NCI-H460 (cell line): ENCODE results near the gene ATP13A2. TPM values are rescaled to one million over a fixed set of nuclear protein-coding genes. Genes with fewer than 3 reads are reported as not detected.

ENCODE experiments used
- DNase-seq: peaks from one replicate; pipeline ENCODE4 v3.0.0-alpha.2; 2016; ENCODE audit warnings: low read depth; ENCODE audit errors: extremely low read depth
- total RNA-seq: library from RNA; depleted of rRNA; stranded (reverse); fragments of >200 nt; shearing (Covaris generic); gene quantifications from 2 replicates; pipeline ENCODE4 v1.2.3, GENCODE V29; 2014

The ATP13A2 gene
- total RNA-seq, 1 experiment from 2014 or later, result 23.2 TPM

DNA sequence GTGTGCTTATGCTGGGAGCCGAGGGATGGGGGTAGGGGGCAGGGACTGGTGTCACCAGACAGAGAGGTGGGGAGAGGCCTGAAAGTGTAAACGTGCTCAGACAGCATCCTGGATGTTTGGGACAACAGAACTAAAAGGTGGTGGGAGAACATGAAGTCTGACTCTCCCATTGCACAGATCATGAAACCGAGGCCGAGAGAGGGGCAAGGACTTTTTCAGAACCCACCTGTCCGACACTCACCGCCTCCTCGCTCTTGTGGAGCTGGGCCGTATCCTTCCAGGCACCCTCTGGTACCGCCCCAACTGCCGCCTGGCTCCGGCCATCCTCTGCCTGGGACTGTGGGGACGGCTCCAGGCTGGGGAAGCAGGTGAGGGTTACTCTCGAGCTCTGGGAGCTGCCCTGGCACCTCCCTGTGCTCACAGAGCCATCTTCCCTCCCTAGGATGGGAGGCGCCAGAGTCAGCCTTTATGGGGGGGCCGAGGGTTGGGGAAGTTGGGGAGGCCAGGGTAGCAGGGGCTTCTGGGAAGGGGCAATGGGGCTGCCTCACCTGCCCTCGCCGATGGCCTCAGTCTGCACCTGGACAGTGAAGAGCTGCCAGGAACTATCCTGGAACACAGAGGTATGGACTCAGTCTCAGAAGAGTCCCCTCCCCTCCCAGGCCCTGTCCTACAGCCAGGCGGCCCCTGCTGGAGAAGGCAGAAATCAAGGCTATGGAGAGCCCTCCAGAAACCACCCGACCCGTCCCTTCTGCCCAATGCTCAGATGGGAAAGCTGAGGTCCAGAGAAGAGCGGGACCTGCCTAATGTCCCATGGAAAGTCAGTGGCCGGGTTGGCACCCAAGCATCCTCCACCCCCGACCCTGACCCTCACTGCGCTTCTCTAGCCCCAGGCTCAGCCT is 7.0 kb downstream of the ATP13A2 start:
- no peak for DNase-seq

DNA sequence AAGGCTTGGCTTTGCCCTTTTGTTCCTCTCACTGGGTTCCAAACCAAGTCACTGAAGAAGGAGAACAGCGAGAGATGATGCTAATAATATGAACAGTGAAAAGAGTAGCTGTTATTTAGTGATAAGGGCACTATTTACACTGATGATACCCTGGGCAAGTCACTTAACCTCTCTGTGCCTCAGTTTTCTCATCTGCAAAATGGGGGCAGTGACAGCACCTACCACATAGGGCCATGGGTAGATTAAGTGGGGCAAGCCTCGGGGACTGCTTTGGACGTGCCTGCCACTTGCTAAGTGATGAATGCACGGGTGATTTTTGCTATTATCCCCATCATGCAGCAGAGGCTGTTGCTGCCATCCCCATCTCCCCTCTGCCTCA is 9.2 kb downstream of the ATP13A2 start:
- no peak for DNase-seq

DNA sequence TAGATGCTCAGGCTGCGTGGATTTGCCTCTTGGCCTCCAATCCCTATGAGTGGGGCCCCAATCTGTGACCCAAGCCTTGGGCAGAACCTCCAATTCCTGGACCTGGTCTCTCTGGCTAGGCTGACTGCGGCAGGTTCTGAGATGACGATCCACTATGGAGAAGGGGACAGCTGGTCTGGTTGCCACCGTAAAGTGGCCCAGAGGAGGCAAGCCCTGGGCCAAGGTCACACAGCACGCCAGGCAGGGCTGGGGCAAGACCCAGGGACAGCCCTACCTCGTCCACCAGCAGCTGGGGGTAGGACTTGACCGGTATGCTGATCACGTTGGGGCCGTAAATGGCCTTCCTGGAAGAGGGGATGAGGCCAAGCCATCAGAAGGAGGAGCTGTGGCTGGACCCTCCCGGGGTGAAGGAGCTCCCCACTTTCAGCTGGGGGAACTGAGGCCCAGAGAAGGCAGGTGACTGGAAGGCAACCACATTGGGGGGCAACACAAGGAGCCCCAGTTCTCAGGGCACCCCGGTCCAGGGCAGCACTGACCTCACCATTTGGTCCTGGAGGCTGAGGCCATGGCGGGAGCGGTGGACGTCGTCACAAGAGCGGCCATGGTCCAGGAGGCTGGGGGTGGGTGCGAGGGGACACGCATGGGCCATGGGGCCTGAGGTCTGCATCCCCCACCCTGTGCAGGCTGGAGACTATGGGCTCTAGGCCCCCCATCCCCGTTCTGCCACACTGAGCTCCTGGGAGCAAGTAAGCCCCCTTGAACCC is 9.8 kb downstream of the ATP13A2 start:
- no peak for DNase-seq

DNA sequence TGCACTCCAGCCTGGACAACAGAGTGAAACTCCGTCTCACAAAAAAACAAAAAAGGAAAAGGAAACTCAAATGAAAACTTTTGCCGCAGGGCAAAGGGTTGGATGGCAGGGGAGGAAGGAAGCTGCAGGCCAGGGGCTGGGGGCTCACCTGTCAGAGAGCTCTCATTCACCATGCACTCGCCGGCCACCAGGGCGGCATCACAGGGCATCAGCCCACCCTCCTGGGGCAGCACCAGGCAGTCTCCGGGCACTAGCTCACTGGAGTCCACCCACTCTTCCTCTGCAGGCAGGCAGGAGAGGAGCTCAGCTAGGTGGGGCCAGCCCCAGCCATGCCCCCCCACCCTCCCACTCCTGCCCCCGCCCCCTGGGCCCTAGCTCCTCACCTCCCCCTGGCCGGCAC is 11.9 kb downstream of the ATP13A2 start:
- DNase-seq, result no peak

DNA sequence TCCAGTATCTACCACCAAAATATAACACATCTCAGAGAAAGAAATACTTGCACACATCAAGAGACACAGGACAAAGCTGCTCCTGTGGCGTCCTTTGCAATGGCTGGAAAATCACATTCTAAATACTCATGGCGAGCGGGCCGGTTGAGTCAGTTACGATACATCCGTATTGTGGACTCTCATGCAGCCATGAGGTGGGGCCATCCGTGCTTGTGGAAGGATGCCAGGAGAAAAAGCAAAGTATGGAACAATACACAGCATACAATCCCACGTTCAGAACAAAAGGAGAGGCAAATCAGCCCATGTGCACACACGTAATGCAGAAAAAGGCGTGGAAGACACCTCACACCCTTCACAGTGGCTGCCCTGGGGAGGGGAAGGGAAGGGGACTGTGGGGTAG is 13.1 kb downstream of the ATP13A2 start:
- DNase-seq, result no peak

DNA sequence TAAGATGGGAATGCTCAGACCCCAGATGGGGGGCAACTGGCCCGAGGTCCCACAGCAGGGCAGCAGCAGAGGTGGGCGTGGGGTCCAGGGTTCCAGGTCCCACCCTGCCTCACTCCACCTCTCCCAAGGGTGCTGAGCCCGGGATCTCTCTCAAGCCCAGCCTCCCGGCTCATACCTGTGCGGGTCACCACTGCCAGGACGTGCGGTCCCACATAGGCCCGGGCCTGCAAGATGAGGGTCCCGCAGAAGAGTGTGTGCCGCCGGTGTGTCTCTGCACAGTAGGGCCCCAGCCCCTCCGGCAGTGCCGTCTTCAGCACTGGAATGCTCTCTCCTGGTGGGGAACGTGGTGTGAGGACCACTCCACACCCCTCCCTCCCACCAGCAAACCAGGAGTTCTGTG is 14.9 kb downstream of the ATP13A2 start:
- no peak for DNase-seq

DNA sequence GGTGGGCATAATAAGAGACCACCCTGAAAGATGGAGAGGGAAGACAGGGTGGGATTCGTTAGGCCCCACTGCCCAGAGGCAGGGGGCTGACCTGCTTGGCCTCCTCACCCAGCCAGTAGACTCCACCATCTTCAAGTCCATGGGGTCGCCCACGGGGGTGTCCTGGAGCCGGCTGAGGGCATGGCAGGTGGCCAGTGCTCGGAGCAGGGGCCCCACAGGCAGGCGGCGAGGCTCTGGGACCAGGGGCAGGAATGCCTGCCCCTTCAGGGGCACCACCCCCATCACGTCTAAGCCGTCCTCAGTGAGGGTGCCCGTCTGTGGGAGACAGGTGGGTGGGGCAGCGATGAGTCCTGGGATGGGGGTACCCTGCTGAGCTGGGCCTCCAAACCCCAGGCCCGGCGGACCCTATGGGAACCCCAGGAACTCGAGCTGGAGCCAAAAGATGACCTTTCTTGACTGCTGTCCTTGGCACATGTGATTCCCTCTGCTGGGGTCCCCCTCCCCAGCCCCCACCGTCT is 18.1 kb downstream of the ATP13A2 start:
- DNase-seq, result no peak

DNA sequence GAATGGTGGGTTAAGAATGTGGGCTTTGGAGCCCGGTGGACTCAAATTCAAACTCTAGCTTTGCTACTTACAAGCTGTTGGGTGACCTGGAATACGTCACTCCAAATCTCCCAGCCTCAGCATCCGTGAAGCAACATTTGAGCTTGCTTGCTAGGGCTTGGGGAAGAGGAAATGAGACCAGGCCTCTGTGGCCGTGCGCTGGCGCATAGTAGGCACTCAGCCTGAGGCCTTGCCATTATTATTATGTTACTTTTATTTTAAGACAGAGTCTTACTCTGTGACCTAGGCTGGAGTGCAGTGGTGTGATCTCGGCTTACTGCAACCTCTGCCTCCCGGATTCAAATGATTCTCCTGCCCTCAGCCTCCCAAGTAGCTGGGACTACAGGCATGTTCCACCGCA is 19.1 kb downstream of the ATP13A2 start:
- no peak for DNase-seq

DNA sequence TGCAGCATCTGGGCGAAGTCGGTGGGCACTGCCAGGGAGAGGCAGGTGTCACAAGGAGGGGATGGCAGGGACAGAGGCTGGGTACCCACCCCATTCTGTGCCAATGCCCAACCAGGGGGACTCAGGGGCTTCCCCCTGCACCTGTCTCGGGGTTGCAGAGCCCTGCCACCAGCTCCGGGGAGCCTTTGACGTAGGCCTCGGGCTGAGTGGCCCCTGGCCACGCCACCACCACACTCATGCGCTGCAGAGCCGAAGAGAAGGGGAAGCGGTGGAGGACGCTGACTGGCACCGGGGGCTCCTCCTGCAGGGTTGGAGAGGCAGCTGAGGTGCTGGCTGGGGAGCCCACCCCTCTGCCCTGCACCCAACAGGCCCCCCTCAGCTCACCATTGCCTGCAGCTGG is 19.6 kb downstream of the ATP13A2 start:
- DNase-seq, result no peak

DNA sequence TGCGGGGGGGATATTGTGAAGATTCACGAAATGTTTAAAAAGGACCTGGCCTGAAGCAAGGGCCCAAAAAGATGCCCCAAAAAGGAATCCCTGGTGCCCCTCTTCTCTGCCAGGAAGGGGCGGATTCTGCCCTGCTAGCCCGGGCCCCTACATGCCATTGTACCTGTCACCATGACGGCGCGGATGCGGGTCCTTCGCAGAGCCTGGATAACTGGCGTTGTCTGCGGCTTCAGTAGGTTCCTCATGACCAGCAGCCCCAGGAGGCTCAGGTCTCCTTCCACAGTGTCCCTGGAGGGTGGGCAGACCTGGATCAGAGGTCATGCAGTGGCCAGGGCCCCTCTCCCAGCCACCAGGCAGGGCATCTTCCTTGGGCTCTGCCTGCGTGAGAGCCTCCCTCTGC is 20.2 kb downstream of the ATP13A2 start:
- DNase-seq, result no peak

DNA sequence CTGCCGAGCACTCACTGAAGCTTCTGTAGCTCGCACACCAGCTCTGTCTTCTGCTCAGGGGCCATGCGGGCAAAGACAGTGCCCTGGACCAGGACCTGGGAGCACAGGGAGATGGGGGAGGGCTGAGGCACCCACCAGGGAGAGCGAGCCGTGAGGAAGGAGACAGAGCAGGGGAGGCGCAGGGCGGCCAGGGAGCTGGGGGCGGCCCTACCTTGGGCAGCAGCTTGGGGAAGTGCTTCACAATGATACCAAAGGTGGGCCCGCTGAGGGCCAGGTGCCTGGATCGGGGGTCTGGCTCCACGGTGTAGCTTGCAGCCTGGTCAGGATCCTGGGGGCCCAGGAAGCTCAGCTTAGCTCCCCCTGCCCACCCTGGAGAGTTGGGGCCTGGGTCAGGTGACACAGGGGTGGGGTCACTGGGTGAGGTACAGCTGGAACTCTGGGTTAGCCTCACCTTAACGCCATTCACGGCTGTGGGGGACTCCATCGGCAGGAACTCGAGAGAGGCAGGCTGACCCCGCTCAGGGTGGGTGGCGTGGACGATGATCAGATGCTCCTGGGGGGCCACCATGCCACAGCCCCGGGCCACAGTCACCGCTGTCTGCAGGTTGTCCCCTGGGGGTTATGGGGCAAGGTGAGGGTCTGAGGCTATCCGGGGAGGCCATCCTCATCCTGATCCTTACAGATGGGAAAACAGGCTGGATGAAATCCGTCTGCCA is 21.9 kb downstream of the ATP13A2 start:
- DNase-seq, result no peak

DNA sequence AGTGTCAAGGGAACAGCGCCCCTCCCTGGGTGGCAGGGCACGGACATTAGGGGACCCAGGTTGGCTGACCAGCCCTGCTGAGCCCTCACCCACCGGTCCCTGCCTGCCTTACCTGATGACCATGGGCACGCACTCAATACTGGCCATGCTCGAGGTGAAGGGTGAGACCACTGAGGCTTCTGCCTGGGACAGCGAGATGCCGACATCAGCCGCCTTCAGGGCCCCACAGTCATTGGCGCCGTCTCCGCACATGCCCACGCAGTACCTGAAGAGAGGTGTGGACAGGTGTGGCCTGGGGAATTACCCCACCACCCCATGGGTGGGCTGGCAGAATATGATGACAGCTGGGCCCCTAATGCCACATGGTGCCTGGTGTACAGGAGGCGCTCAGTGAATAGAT is 23.5 kb downstream of the ATP13A2 start:
- DNase-seq, result no peak

DNA sequence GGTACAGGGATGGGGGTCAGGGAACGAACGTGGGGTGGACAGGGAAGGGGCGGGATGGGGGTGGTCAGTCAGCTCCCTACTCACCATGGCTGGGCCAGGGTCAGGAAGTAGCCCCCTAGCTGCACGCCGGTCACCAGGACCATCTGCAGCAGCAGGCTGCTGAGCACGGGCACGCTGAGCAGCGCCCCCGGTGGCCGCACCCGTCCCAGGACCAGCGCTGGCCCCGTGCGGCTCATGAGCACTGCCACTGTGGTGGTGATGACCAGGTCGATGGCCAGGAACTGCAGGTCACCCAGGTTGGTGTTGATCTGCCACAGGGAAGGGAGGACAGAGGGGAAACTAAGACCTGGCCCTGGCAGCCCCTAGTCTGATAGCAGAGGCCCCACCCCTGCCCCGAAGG is 24.8 kb downstream of the ATP13A2 start:
- no peak for DNase-seq

DNA sequence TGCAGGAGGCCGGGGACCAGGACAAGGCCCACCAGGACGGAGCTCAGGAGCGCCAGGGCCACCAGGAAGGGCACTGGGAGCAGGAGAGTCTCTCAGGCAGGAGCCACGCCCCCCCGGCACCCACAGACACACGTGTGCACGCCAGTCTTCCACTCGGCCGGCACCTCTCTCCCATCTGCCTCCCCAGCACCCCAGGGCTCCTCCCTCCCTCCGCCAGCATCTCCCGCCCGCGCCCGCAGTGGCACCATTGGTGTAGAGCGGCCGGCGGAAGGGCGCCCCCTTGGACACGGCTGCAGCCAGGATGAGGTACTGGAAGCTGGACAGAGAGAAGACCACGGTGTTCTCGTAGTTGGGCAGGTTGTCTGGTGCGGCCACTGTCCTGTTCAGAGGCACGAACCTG is 25.2 kb downstream of the ATP13A2 start:
- no peak for DNase-seq

DNA sequence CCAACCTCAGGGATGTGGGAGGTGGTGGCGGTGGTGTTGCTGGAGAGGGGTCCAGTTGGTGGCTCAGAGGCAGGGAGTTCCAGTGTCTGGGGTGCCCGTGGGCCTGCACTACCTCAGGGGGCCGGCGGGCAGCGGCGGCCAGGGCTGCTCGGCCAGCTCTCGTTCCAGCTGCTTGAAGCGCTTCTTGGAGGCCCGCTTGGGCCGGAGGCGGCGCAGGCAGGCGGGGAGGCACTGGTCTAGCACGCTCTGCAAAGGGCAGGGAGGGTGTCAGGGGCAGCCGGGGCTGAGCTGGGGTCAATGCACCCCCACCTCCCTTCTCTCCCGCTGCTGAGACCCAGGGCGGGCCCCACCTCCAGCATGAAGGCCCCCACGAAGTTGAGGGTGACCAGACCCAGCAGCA is 25.6 kb downstream of the ATP13A2 start:
- no peak for DNase-seq

DNA sequence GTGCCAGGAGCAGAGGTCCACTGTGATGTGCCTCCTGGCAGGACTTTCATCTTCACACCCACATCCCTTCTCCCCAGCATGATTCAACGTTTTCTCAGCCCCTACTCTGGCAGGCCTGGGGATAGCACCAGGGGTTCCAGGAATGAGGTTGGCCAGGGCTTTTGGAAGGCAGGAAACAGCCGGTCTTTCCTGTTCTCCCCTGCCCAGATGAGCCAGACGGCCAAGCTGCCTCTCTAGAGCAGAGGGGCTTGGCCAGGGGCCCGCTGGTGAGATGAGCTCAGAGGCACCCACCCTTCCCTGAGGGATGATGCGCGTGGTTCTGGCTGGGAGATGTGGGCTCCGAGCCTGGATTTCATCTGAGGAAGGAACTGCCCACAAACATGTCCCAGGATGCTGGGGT is 27.0 kb downstream of the ATP13A2 start:
- DNase-seq, result no peak

DNA sequence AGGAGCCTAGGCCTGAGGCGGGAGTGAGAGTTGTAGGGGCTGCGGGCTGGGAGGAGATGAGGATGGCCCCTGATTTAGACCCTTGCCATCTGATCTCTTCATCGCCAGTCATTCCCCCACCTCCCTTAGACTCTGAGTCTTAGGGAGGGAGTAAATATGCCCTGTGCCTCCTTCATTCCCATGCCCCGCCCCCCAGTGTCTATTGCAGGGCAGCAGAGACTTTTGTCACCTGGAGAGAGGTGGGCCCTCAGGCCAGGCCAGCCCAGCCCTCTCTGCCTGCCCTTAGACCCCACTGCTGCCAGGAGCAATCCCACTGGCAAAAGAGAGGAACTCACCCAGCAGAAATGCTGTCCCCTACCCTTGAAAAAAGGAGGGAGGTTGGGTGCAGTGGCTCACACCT is 28.1 kb downstream of the ATP13A2 start:
- no peak for DNase-seq

DNA sequence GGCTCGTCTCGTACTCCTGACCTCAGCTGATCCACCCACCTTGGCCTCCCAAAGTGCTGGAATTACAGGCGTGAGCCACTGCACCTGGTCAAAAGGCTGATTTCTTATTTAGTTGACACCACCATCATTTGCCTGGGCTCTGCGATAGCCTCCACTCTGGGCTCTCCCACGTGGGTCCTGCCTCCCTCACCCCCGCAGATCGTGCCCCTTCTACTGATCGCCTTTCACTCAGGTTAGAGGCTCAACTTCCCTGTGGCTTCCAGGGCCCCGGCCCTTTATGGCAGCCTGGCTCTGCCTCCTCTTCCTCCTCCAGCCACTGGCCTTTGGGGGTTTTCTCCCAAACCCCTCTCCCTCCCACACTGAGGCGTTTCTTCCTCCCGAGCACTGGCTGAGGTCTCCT is 28.8 kb downstream of the ATP13A2 start:
- no peak for DNase-seq

DNA sequence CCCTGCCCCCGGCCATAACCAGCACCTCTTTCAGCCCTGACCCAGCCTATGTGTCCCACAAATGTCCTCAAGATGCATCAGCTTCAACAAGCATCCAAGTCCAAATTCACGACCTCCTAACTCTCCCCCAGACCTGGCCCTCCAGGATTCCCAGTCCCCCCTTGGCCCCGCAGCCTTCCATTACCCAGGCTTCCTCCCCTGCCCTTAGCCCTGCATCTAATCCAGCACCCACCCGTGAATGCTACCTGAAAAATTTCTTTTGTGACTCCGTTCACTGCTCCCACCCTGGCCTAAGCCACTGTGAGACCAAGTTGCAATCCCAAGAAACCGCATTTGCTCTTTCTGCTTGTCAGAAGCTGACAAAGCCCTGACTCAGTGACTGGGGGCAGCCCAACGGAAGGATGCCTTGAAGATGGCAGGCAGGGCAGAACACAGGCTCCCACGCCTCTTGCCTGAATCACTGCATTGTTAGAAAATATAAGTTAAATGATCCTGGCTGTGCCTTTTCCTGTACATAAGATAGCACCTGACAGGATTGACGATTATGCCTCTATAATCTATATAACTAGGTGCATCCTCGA is 30.4 kb downstream of the ATP13A2 start:
- no peak for DNase-seq

DNA sequence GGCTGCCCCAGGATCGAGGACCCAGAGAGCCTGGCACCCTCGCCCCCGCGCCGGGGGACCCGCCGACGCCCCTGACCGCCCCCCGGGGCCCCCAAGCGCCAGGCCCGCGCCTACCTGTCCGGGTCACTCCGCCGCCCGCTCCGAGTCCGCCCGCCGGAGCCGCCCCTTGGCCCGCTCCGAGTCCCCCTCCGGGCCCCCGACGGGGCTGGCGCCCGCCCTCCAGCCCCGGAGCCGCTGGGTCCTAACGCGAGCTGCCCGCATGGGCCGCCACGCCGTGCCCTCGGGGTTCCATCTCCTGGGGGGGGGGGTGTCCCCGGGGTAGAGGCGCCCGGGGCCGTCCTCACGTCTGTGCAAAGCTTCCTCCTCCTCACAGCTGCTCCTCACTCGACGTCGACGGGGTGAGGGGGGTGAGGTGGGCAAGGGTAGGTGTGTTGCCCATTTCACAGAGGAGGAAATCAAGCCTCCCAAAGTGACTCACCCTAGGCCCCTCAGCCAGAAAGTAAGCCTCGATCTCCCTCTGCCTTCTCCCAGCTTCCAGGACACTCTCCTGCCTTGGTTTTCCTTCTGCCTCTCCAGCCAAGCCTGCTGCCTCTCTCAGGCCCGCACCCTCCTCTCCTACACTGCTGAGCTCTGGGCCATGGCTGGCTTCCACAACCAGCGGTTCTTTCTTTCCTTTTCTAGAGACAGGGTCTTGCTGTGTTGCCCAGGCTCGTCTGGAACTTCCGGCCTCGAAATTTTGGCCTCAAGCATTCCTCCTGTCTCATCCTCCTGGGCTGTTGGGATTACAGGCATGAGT is 31.1 kb downstream of the ATP13A2 start, which contains the start of gene MFAP2:
TSS of gene MFAP2 (minus strand) at position 148 of the 796 bp plus-strand sequence. CDS start 2,347 bp downstream, outside the sequence.
- no peak for DNase-seq
